Measurements from ENCODE around the gene SLC28A3.

Gene SLC28A3

GRCh38 chr9:84241817-84242373 lies 98.7 kb downstream of the SLC28A3 start:
- no peak for DNase-seq (ENCODE audit: low read depth in 2 of 2)

- no peak for DNase-seq (ENCODE audit: low read depth in 2 of 2)
These were observed 101.2 kb downstream of the SLC28A3 start for GRCh38 chr9:84239343-84239742.

GRCh38 chr9:84238652-84239051 lies 101.9 kb downstream of the SLC28A3 start:
- no peak for DNase-seq (ENCODE audit: low read depth in 2 of 2)

- DNase-seq (ENCODE audit: low read depth in 2 of 2) = no peak
These were observed 105.0 kb downstream of the SLC28A3 start for GRCh38 chr9:84235511-84235910.

- no peak for DNase-seq (ENCODE audit: low read depth in 2 of 2)
These were observed 110.0 kb downstream of the SLC28A3 start for GRCh38 chr9:84230355-84231145.

- DNase-seq (ENCODE audit: low read depth in 2 of 2) = no peak
These were observed 111.4 kb downstream of the SLC28A3 start for GRCh38 chr9:84229191-84229590.

- no peak for DNase-seq (ENCODE audit: low read depth in 2 of 2)
These were observed 112.3 kb downstream of the SLC28A3 start for GRCh38 chr9:84228130-84228720.

- DNase-seq (ENCODE audit: low read depth in 2 of 2) = no peak
These were observed 114.4 kb downstream of the SLC28A3 start for GRCh38 chr9:84226126-84226525.
